GM18508 (cell line): Measurements from ENCODE around the gene ZC3H12C.
"Not testable (repeated sequence)": the region's sequence is repeated elsewhere in the genome, so short reads cannot be mapped to it uniquely, and the experiment has no call there.

Experiments used
- ATAC-seq: cut with Tn5 transposase; IDR thresholded peaks from one replicate; pipeline ENCODE4 v1.9.1; 2021; ENCODE audit warnings: moderate number of reproducible peaks; ENCODE audit not compliant: insufficient read depth, unreplicated experiment

ZC3H12C gene

DNA sequence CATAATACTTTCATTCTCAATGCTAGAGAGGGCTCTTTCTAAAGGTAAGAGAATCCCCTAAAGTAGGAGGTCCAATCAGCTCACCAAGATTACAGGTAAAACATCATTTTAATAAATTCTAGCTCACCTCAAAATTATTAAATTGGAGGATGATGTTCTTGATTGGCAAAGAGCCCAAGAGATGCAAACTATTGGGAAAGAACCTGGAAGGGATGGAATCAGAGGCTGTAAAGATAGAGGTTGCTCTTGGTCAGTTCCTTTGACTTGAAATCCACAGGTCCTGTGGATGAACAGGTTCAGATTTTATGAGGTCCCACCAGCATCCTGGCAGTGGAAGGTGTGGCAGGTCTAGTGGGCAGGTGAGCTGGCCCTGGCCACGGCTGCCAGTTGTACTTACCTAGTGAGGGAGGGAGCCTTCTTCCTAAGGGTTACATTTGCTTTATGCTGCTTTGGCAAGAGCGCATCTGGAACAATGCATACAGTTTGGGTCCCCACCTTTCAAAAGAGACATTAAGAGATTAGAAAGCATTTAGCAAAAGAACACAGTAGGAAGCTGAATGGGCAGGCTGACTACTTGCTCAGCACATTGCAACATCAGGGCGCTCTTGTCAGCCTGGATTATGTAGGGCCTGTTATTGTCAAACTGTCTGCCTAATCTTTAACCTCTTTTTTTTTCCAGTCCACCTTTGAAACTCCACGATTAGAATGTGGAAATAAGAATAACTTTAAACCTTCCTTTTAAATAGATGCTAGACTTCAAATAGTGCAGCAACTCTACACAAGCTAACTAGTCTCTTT lies 106.2 kb downstream of the ZC3H12C start:
- no peak for ATAC-seq

DNA sequence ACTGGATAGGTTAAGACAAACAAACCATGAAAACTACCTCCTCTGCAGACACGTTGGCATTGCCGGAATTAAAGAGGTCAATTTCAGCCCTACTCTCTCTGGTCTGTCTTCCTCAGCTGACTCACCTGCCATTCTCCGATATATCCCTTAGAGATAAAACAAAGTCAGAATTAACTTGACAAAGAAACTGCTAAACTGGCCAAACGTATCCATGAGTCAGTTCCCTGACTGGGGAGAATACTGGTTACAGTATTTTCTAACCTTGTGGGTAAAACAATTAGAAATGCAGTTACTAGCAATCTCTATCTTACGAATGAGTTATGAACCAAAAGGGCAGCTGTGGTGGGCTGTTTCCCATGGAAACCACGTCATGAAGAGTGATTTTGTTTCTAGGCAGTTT lies 107.0 kb downstream of the ZC3H12C start:
- no peak for ATAC-seq

DNA sequence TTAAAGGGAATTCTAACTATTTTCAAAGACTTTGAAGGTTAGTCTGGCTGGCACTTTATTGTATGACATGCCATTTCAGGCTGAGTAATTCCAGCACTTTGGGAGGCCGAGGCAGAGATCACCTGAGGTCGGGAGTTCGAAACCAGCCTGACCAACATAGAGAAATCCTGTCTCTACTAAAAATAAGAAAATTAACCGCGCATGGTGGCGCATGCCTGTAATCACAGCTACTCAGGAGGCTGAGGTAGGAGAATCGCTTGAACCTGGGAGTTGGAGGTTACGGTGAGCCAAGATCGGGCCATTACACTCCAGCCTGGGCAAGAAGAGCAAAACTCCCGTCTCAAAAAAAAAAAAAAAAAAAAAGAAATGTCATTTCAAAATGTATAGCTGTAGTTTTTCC lies 107.6 kb downstream of the ZC3H12C start:
- ATAC-seq: no peak

DNA sequence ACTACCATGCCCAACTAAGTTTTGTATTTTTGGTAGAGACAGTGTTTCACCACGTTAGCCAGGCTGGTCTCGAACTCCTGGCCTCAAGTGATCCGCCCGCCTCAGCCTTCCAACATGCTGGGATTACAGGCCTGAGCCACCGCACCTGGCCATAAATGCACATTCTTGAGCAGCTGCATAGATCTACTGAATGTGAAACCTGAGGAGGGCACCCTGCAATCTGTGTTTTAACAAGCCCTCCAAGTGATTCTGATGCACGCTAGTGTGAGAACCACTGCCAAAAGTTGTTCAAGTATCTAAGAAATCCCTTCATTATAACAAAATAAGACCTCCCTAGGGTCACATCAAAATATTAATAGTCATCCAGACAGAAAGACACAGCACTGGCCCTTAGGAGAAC lies 113.9 kb downstream of the ZC3H12C start:
- no peak for ATAC-seq

DNA sequence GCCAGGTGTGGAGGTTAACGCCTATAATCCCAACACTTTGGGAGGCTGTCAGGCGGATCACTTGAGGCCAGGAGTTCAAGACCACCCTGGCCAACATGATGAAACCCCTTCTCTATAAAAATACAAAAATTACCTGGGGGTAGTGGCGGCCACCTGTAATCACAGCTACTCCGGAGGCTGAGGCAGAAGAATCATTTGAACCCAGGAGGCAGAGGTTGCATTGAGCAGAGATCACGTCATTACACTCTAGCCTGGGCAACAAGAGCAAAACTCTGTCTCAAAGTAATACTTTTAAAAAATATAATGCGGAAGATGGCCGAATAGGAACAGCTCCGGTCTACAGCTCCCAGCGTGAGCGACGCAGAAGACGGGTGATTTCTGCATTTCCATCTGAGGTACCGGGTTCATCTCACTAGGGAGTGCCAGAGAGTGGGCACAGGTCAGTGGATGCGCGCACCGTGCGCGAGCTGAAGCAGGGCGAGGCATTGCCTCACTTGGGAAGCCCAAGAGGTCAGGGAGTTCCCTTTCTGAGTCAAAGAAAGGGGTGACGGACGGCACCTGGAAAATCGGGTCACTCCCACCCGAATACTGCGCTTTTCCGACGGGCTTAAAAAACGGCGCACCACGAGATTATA lies 115.6 kb downstream of the ZC3H12C start:
- not testable (repeated sequence) for ATAC-seq

DNA sequence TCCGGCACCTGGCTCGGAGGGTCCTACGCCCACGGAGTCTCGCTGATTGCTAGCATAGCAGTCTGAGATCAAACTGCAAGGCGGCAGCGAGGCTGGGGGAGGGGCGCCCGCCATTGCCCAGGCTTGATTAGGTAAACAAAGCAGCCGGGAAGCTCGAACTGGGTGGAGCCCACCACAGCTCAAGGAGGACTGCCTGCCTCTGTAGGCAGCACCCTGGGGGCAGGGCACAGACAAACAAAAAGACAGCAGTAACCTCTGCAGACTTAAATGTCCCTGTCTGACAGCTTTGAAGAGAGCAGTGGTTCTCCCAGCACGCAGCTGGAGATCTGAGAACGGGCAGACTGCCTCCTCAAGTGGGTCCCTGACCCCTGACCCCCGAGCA lies 116.1 kb downstream of the ZC3H12C start:
- ATAC-seq: not testable (repeated sequence)

DNA sequence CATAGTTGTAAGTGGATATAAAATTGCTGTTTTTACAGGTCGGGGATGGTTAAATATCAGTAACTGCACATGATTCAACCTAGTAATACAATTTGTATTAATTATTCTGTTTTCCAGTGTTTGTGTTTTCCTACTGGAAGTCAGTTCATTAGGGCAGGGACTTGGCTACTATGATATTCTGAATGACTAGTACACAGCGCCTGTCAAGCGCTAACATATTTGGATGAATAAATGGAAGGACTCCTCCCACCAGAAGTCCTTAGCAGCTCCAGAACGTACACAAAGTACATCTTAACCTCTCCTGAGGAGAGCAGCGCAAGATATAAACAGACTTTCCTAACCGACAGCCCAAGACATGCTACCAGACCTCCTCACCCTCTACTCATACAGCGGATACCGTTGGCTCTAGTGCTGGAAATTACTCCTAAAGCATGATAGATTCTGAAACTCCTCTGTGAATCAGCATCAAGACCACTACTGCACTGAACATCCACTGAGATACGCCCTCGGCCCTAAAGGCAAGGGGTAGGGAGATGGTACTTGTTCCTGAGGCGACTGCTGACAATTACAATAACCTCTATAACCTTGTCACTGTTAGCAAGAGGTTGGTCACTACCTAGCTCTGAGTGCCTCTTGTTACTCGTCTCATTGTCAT lies 124.2 kb downstream of the ZC3H12C start:
- no peak for ATAC-seq

DNA sequence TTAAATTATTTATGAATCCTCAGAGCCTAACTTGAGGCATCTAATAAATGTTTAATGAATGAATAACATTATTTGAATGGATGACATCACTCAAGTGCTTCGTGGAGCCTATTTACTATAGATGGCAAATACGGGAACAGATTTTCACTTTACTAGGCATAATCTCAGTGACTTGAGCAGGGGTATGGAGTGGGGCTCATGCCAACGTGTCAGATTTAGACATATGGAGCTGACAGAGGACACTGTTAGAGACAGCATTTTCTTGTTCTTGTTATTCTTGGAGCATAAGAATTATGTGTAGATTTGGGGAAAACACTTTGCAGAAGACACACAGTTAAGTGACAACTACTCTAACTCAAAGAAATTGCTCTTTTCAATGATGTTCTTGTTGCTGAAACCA lies 124.7 kb downstream of the ZC3H12C start:
- no peak for ATAC-seq

DNA sequence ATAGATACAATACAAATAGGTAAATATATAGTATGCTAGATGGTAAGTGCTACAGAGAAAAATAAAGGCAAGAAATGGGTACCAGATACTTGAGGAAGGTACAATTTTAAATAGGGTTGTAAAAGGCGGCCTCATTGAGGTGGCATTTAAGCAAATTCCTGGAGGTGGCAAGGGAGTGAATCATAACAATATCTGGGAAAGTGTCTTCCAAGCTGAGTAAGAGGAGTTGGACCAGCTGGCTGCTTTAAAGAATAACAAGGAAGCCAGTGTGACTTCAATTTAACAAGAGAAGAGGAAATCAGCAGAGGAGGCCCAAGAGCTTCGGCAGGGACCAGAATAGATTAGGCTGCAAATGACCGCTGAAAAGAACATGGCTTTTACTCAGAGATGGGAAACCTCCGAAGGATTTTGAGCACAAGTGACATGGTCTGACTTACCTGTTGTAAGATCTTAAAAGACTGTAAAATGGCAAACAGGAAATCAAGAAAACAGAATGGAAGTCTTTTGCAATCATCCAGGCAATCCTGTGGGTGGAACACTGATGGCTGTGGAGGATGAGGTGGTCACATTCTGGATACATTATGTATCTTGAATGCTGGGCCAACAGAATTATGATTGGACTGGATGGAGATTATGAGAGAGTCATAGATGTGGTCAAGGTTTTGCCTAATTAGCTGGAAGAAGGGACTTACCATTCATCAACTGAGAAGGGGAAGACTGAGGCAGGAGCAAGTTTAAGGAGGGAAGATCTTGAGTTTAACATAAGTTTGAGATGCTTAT lies 126.0 kb downstream of the ZC3H12C start:
- no peak for ATAC-seq
